IPS-NIHi7 (cell line): ENCODE data around the gene TIMM44.

Source experiments
- DNase-seq: peaks from one replicate; pipeline ENCODE4 v3.0.0; 2012; ENCODE audit warnings: mixed read lengths; ENCODE audit errors: extremely low spot score

Gene TIMM44

DNA sequence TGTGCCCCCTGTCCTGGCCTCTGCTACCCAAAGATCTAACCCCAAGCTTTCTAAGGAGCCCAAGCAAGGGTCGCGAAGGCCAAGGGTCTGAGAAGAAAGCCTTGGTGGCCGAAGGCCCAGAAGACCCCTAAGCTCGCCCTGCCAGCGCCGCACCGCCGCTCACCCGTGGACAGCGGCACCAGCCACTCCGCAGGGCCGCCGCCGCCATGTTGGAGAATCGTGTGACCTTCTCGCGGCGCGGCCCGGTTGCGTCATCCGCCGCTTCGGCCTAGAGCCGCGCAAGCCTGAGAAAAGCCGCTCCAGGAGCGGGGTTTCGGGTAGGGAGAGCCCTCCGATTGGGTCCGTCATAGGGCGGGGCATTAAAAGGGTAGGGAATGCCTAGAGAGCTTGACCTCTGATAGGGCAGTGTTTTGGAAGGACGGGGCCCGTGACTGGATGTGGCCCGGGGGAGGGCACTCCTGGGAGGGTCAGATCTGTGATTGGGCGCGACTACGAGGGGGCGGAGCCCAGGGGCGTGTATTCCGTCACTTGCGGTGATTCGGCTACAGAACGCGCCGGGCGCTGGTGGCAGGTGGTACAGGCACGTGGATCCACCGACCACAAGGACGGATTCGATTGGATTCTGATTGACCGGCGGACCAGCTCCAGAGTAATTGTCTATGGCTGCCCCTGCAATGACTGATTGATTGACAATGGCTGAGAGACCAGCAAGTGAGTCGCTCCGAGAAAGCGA is at the start of gene TIMM44:
Gene TIMM44 (minus strand): TSS at position 223 of the 733 bp plus-strand sequence. CDS start 15 bp downstream, at position 208.
- DNase-seq: peak; percentile 99

GRCh38 chr19:7992575-7992974 is 49.1 kb upstream of the TIMM44 start:
- DNase-seq: no peak

DNA sequence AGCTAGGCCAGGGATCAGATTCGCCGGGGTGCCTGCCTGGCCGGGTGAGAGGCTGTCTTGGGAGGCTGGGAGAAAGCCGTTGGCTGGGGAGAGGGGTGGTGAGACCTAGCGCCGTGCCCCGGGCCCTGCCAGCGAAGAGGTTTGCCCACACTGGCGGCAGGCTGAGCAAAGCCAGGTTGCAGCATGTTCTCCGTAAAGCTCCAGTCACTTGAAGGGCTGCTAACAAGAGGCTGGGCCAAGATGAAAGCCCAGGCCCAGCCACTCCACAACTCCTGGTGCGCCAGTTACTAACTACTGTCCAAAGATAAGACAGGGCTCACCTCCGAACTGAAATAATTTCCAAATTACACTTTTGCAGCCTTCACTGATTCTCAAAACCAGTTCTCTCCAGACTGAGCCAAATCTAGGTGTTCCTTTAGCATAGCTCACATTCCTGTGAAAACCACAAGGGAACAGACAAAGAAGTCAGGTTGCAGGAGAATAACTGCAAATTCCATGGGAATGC is 45.7 kb upstream of the TIMM44 start:
- DNase-seq: no peak

DNA sequence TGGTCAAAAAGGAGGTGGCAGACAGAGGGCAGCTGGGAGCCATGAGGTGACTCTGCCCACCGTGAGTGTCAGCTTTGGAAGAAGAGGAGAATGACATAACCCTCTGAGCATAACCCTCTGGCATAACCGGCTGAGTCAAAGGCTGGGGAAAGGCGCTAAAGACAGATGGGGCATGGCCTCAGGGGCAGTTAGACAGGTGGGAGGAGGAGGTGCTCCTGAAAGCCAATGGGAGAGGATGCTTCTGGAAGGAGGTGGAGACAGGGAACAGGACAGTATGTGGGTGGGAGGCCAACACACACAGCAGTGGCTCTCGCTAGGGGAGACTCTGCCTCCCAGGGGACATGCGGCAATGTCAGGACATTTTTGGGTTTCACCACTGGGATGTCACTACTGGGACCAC is 44.8 kb upstream of the TIMM44 start:
- DNase-seq: no peak

DNA sequence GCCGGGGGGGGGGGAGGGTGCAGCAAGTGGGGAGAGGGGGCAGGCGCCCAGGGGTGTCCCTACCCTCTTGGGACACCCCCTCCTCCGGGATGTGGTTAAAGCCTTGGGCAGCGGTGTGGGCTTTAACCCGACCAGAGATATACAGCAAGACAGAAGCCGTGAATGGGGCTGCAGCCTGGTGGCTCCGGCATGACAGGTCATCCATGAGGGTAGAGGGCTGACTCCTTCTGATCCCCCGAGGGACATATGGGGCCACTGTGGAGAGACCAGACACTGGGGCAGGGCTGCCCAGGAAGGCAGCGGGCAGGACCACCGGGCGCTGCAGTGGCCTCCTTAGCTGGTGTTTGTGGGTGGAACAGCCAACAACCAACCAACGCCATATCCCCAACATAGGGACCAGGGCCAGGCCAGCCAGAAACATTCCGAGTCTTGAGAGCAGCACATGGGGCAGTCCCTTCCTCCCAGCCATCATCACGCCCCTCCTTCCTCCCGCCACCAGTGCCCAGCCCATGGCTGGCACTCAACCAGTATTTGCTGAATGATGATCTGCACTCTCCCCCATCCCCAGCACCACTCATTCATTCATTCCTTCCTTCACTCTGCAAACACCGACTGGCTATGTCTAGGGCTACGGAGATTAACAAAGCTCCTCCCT is 43.8 kb upstream of the TIMM44 start:
- no peak for DNase-seq

GRCh38 chr19:7986321-7987113 is 43.1 kb upstream of the TIMM44 start:
- DNase-seq: no peak

GRCh38 chr19:7985481-7985911 is 42.0 kb upstream of the TIMM44 start:
- DNase-seq: no peak

GRCh38 chr19:7983995-7984837 is 40.8 kb upstream of the TIMM44 start:
- DNase-seq: no peak

DNA sequence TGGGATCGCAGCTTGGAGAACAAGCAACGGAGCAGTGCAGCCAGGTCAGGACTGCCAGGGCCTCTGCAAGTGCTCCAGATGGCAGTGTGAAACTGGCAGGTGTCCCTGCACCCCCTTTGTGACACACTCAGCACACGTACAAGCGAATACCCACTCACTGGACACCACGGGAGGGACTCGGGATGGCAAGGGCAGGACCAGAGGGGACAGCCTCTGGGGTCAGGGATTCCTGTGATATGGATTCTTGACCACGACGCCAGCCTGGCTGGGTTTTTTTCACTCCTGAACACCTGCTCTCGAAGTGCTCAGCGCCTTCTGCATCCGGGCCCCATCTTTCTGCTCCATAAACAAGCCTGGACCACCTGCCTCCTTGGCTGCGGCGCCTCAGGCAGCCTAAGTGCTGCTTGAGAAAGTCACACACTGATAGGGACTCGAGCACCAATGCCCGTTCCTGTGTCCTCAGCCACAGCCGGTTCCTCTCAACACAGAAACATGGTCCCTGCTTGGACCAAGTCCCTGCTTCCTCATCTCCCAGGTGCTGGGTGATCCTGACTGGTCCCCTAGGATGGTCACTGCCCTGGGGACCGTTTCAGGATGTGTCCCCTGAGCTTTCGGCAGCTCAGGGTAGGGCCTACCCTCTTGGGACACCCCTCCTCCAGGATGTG is 40.0 kb upstream of the TIMM44 start:
- no peak for DNase-seq

DNA sequence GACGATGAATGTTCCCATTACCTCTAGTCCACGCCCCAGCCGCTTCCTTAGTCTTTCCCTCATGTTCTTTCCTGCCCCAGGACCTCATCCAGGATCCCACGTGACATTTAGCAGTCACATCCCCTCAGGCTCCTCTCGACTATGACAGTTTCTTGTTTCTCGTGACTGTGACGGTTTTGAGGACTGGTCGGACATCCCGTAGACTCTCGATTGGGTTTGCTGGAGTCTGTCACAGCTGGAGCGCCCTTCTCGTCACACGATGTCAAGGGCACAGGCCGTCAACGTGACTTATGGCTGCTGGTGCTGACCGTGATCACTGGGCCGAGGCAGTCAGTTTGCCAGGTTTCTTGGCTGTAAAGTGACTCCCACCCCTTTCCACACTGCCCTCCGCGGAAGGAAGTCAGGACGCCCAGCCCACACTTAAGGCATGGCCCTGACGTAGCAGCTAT is 39.2 kb upstream of the TIMM44 start:
- no peak for DNase-seq

DNA sequence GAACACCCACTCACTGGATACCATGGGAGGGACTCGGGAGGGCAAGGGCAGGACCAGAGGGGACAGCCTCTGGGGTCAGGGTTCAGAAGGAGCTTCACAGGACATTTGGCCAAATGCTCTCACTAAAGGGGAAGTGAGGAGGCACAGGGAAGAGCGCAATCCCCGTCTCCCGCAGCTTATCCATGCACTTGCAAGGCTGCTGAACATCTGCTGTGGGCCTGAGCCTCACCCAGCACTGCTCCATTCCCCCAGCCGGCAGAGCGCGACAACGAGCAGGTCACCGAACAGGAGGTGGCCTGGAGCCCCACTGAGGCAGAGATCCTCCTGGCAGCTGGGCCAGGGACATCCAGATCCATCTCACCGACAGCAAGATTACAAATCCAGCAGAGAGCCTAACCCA is 38.6 kb upstream of the TIMM44 start:
- no peak for DNase-seq

DNA sequence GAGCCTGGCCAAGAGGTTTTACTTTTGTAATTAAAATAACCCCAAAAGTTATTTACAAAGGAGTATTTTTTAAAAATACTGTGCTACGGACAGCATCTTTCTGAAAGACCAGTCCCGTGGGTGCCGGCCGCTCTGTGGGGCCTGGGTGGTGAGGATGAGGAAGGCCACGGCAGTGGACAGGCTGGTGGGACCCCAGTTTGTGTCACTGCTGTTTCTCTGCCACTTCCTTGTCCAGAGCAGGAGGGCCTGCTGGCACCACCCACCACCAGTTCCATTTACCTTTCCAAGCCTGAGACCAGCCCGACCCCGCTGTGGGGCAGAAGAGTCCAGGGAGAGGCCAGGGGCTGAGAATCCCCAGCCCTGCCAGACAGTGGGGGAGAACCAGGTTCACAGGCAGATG is 38.2 kb upstream of the TIMM44 start:
- DNase-seq: no peak

GRCh38 chr19:7981199-7981598 is 37.7 kb upstream of the TIMM44 start:
- DNase-seq: no peak

DNA sequence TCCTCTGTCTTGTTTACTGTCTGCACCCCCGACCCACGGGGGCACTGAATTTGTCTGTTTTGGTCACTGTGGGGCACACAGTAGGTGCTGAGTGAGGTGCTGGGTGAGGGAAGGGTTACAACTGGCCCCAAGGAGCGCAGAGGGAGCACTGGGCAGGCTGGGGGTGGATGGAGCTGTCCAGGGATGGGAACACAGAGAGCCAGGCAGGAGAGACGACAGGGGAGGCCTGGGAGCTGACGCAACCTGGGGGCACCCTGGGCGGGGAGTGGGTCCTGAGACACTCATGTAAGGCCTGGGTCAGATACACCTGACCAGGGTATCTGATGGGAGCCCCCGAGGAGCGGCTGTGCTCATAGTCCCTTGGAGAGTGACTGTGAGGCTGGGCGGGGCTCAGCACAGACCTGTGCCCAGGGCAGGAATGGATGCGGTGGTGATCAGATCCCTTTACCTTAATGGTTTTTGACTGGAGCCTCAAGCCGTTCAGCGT is 37.2 kb upstream of the TIMM44 start:
- DNase-seq: no peak

DNA sequence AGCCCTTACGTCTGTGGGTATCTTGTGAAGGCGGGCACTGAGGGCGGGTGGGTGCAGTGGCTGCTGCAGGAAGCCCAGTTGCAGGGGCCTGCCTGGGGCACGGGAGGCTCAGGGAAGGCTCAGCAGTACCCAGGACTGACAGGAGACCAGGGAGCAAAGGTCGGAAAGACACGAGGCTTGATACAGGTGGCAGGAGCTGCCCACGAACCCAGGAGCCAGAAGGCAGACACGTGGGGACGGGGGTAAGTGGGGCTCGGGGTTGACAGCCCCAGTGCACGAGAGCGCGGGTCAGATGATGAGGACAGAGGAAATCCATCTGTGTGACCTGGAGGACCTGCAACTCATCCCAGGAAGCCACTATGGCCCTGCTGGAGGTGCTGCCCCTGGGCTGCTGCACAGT is 36.7 kb upstream of the TIMM44 start:
- no peak for DNase-seq

GRCh38 chr19:7979559-7979958 is 36.1 kb upstream of the TIMM44 start:
- DNase-seq: no peak

- DNase-seq: no peak
Observed at GRCh38 chr19:7979011-7979410, 35.5 kb upstream of the TIMM44 start.

DNA sequence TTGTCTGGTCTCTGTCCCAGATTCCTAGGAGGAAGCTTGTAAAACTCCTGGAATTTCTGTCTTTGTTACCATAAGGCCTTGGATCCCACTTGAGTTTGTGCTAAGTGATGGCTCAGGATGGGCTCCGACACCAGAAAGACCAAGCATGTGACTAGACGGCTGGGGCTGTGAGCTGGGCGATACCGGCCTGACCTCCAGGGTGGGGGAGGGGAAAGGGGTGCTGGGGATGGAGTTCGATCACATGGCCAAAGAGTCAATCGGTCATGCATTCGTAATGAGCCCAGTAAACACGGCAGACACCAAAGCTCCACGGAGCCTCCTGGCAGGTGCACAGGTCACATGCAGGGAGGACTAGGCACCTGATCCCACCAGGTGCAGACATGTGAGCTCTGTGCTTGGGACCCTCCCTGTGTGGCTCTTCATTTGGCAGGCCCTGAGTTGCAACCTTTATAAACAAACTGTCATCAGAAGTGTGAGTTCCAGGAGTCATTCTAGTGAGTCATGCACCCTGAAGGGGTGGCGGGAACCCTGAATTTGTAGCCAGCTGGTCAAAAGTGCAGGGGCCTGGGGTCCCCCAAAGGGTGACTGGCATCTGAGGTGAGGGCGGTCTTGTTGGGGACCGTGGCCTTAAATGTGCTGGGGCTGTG is 34.8 kb upstream of the TIMM44 start:
- no peak for DNase-seq

DNA sequence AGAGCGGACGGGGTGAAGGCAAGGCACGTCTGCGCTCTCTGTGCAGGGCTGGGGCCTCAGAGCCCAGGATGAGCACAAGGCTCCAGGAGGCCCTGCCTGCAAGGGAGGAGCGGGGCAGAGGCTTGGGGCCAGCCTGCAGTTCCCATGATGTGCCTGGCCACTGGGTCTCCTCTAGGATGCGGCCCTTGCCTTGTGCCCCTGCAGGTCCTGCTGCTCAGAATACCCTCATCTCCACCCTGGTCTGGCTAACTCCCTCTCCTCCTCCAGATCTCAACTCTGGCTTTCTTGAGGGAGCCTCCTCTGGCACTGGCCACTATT is 34.2 kb upstream of the TIMM44 start:
- DNase-seq: no peak

DNA sequence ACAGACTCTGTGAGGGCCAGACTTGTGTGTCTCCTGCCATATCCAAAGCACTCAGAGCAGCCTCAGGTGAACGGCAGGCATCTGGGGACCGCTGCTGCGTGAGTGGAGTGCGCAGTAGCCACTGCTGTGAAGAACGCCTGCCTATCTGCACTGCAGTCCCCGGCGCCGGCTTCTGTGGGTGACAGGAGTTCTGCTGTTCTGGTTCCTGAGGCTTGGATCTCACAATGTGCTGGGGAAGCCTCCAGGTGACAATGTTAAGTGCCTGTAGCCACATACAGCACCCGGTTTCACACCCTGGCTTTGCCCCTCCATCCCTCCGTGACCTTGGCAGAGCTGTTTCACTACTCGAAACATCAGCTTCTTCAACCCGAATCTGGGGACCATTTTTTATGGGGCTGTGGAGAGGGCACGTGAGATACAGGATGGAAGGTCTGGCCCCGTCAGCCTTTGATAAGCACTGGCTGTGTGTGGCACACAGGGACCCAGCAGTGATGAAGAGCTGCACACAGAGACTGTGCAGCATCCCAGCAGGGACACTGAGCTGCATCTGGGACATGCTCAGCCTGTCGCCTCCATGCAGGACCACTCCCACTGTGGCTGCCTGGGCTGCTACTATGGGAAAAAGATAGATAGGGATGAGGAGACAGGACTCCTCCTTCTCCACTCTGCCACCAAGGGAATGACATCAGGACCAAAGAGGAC is 33.7 kb upstream of the TIMM44 start:
- no peak for DNase-seq
